Gastrocnemius medialis (tissue), 4 donors: ENCODE measurements around the gene TUBB4B. TPM values are rescaled to one million over a fixed set of nuclear protein-coding genes. Genes with fewer than 3 reads are reported as not detected.

Source experiments
- ATAC-seq, 2 donors: fragments of 150-250 bp; one replicate each; pipeline ENCODE4 v1.9.1; 2016
- DNase-seq, 2 donors: peaks; one replicate each; pipeline ENCODE4 v3.0.0-alpha.2; 2019
- H3K27ac ChIP-seq, 4 donors: fragments of 200-600 bp; sonication (generic); 1 replicate in 1 of 4; 2 replicates in 3 of 4; pipeline ENCODE4 v1.5.1; 2016 to 2018; ENCODE audit warnings: mild to moderate bottlenecking in 2 of 4, moderate library complexity in 1 of 4
- H3K27me3 ChIP-seq, 3 donors: fragments of 200-600 bp; sonication (generic) in 2 of 3; 1 replicate in 1 of 3; 2 replicates in 2 of 3; pipeline versions ENCODE4 v1.5.1 to v1.6.0; 2016 to 2019; ENCODE audit warnings: mild to moderate bottlenecking in 1 of 3, moderate library complexity in 1 of 3
- H3K36me3 ChIP-seq, 2 donors: fragments of 200-600 bp; sonication (generic) in 1 of 2; one replicate each; pipeline ENCODE4 v1.5.1; 2017 to 2018
- H3K4me1 ChIP-seq, 2 donors: fragments of 200-600 bp; sonication (generic) in 1 of 2; one replicate each; pipeline ENCODE4 v1.5.1; 2016 to 2017; ENCODE audit warnings: mild to moderate bottlenecking in 2 of 2
- H3K4me3 ChIP-seq, 4 donors: fragments of 200-600 bp; sonication (generic) in 3 of 4; 1 replicate in 1 of 4; 2 replicates in 3 of 4; pipeline ENCODE4 v1.5.1; 2016 to 2019; ENCODE audit warnings: mild to moderate bottlenecking in 2 of 4
- H3K9me3 ChIP-seq, 3 donors: fragments of 200-600 bp; sonication (generic) in 2 of 3; 1 replicate in 1 of 3; 2 replicates in 2 of 3; pipeline ENCODE4 v1.5.1; 2016 to 2019
- POLR2A ChIP-seq, 2 donors: fragments of 450-650 bp; IDR thresholded peaks; one replicate each; pipeline ENCODE4 v1.6.1; 2017; ENCODE audit warnings: antibody characterized with exemption in 2 of 2, mild to moderate bottlenecking in 2 of 2, moderate library complexity in 2 of 2
- in situ Hi-C, 4 donors: fragments of 200-750 bp; cut with MboI; loops; one replicate each; pipeline versions ENCODE4 v1.15.0 to v1.8.0; 2017; ENCODE audit warnings: low sequenced_read_pairs in 4 of 4
- intact Hi-C: fragments of 100-400 bp; cut with DNase I; formaldehyde crosslinking; loops from one replicate; pipeline ENCODE4 v1.15.1; 2023; ENCODE audit warnings: low total_unique reads
- total RNA-seq, 4 donors: library from RNA; depleted of rRNA; stranded (reverse); fragments of >200 nt; gene quantifications; one replicate each; pipeline versions ENCODE4 v1.1.0 to v1.2.3, GENCODE V29; 2016
- TF ChIP-seq, protein P1 (sequence below), 5 experiments: fragments of 450-650 bp in 3 of 5; fragments of 200-600 bp in 2 of 5; sonication (generic) in 2 of 5; IDR thresholded peaks in 4 of 5; conservative IDR thresholded peaks in 1 of 5; 1 replicate in 4 of 5; 2 replicates in 1 of 5; pipeline ENCODE4 v1.5.1; 2016 to 2019; ENCODE audit warnings: antibody characterized with exemption in 5 of 5, mild to moderate bottlenecking in 3 of 5, moderate library complexity in 3 of 5

The TUBB4B gene
- total RNA-seq, 4 donors from 2014 or later: 222 to 495 (median 363) TPM

DNA sequence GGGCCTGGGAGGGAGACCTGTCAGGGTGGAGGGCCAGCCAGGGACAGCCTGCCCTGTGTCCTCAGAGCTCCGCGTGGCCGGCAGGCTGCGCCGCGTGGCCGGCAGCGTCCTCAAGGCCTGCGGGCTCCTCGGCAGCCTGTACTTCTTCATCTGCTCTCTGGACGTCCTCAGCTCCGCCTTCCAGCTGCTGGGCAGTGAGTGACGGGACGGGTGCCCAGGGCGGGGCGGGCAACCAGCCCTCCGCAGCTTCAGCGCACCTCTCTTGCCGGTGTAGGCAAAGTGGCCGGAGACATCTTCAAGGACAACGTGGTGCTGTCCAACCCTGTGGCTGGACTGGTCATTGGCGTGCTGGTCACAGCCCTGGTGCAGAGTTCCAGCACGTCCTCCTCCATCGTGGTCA is 8.6 kb upstream of the TUBB4B start:
- H3K36me3 ChIP-seq: no peaks in the 10 kb centered on the region
- no peak overlapping the region for H3K27ac ChIP-seq
- intact Hi-C loops: loop anchor here (10.0 kb wide), 1 partner anchor 448 kb away; no protein-coding TSS in a partner anchor
- peaks cover 16 to 22% of the 10 kb centered on the region in 2 donors for H3K4me1 ChIP-seq
- H3K4me3 ChIP-seq: no peak overlapping the region
- TF ChIP-seq POLR2A (IDR thresholded peaks at IDR 0.05): no peak
- TF ChIP-seq, protein P1, sequence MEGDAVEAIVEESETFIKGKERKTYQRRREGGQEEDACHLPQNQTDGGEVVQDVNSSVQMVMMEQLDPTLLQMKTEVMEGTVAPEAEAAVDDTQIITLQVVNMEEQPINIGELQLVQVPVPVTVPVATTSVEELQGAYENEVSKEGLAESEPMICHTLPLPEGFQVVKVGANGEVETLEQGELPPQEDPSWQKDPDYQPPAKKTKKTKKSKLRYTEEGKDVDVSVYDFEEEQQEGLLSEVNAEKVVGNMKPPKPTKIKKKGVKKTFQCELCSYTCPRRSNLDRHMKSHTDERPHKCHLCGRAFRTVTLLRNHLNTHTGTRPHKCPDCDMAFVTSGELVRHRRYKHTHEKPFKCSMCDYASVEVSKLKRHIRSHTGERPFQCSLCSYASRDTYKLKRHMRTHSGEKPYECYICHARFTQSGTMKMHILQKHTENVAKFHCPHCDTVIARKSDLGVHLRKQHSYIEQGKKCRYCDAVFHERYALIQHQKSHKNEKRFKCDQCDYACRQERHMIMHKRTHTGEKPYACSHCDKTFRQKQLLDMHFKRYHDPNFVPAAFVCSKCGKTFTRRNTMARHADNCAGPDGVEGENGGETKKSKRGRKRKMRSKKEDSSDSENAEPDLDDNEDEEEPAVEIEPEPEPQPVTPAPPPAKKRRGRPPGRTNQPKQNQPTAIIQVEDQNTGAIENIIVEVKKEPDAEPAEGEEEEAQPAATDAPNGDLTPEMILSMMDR (IDR thresholded peaks at IDR 0.05 in 4 of 5, conservative IDR thresholded peaks at IDR 0.05 in 1 of 5): no peak
- H3K9me3 ChIP-seq: no peaks in the 10 kb centered on the region
- ATAC-seq: no peak
- DNase-seq: no peak
- H3K27me3 ChIP-seq: peaks cover 25 to 55% (median 29%) of the 10 kb centered on the region in 3 donors
- in situ Hi-C loops: loop anchor here in 2 of 4 donors (10.0 kb wide), 1 partner anchor 118 kb away; the partner anchor contains the start of gene DPP7 (in 2 of the 2)

- no peak for DNase-seq
- H3K4me1 ChIP-seq: peaks cover 23 to 31% of the 10 kb centered on the region in 2 donors
- no peaks in the 10 kb centered on the region for H3K36me3 ChIP-seq
- no peak overlapping the region for H3K27ac ChIP-seq
- ATAC-seq: no peak
- H3K4me3 ChIP-seq: no peak overlapping the region
- in situ Hi-C loops (loop anchor here in 2 of 4 donors (10.0 kb wide), 1 partner anchor 119 kb away; the partner anchor contains the start of gene DPP7 (in 2 of the 2)), intact Hi-C loops (loop anchor here (10.0 kb wide), 1 partner anchor 449 kb away; no protein-coding TSS in a partner anchor)
- no peak for TF ChIP-seq POLR2A (IDR thresholded peaks at IDR 0.05)
- TF ChIP-seq, protein P1 (IDR thresholded peaks at IDR 0.05 in 4 of 5, conservative IDR thresholded peaks at IDR 0.05 in 1 of 5): no peak
- H3K27me3 ChIP-seq: peaks cover 21 to 47% (median 26%) of the 10 kb centered on the region in 3 donors
- no peaks in the 10 kb centered on the region for H3K9me3 ChIP-seq
Observed at GRCh38 chr9:137233143-137233980, 7.7 kb upstream of the TUBB4B start.

- intact Hi-C loops: loop anchor here (10.0 kb wide), 1 partner anchor 449 kb away; no protein-coding TSS in a partner anchor
- peaks cover 12 to 39% (median 19%) of the 10 kb centered on the region in 3 donors for H3K27me3 ChIP-seq
Observed at GRCh38 chr9:137234055-137234697, 6.9 kb upstream of the TUBB4B start.

GRCh38 chr9:137234758-137235423 is 6.2 kb upstream of the TUBB4B start:
- no peak overlapping the region for H3K27ac ChIP-seq
- ATAC-seq: no peak
- intact Hi-C loops: loop anchor here (10.0 kb wide), 1 partner anchor 450 kb away; no protein-coding TSS in a partner anchor

More at GRCh38 chr9:137234055-137234697, 6.9 kb upstream of the TUBB4B start:
- H3K4me1 ChIP-seq: peaks cover 32 to 39% of the 10 kb centered on the region in 2 donors
- ATAC-seq (no peak), DNase-seq (no peak)
- no peak overlapping the region for H3K4me3 ChIP-seq
- no peak for TF ChIP-seq POLR2A (IDR thresholded peaks at IDR 0.05)
- TF ChIP-seq, protein P1 (IDR thresholded peaks at IDR 0.05 in 4 of 5, conservative IDR thresholded peaks at IDR 0.05 in 1 of 5): no peak
- no peaks in the 10 kb centered on the region for H3K9me3 ChIP-seq
- H3K36me3 ChIP-seq: no peaks in the 10 kb centered on the region
- no peak overlapping the region for H3K27ac ChIP-seq
- in situ Hi-C loops: loop anchor here in 2 of 4 donors (10.0 kb wide), 1 partner anchor 119 kb away; the partner anchor contains the start of gene DPP7 (in 2 of the 2)

More at GRCh38 chr9:137234758-137235423, 6.2 kb upstream of the TUBB4B start:
- Histone ChIP-seq H3K4me3 (no peak overlapping the region), H3K36me3 (no peaks in the 10 kb centered on the region), H3K9me3 (no peaks in the 10 kb centered on the region), H3K27me3 (peaks cover 5 to 32% (median 13%) of the 10 kb centered on the region in 3 donors), H3K4me1 (peaks cover 38 to 45% of the 10 kb centered on the region in 2 donors)
- TF ChIP-seq POLR2A (IDR thresholded peaks at IDR 0.05): no peak
- TF ChIP-seq, protein P1 (IDR thresholded peaks at IDR 0.05 in 4 of 5, conservative IDR thresholded peaks at IDR 0.05 in 1 of 5): no peak
- DNase-seq: no peak
- in situ Hi-C loops: loop anchor here in 2 of 4 donors (10.0 kb wide), 1 partner anchor 120 kb away; the partner anchor contains the start of gene DPP7 (in 2 of the 2)
